IPS-18a (cell line): ENCODE results near the gene GMPPA.

ENCODE experiments used
- H3K27ac ChIP-seq: one replicate; pipeline ENCODE4 v1.5.1; 2013; ENCODE audit warnings: low read length
- H3K27me3 ChIP-seq: one replicate; pipeline ENCODE4 v1.6.1; 2013; ENCODE audit warnings: mild to moderate bottlenecking, low read length; ENCODE audit not compliant: control insufficient read depth, insufficient read depth
- H3K36me3 ChIP-seq: one replicate; pipeline ENCODE4 v1.6.1; 2013; ENCODE audit warnings: low read depth, low read length; ENCODE audit not compliant: control insufficient read depth
- H3K4me1 ChIP-seq: one replicate; pipeline ENCODE4 v1.6.1; 2013; ENCODE audit warnings: low read depth, low read length; ENCODE audit not compliant: control insufficient read depth
- H3K4me3 ChIP-seq: one replicate; pipeline ENCODE4 v1.5.1; 2013; ENCODE audit warnings: low read length
- H3K9ac ChIP-seq: one replicate; pipeline ENCODE4 v1.6.1; 2013; ENCODE audit warnings: mild to moderate bottlenecking, low read length, moderate library complexity
- H3K9me3 ChIP-seq: one replicate; pipeline ENCODE4 v1.6.1; 2013; ENCODE audit warnings: low read depth, low read length; ENCODE audit not compliant: control insufficient read depth

Gene GMPPA

GRCh38 chr2:219519526-219519916 lies 20.8 kb downstream of the GMPPA start:
- Histone ChIP-seq H3K4me3 (no peak overlapping the region), H3K9ac (no peak overlapping the region), H3K9me3 (no peaks in the 10 kb centered on the region), H3K27ac (no peak overlapping the region), H3K4me1 (peaks cover 23% of the 10 kb centered on the region), H3K36me3 (no peaks in the 10 kb centered on the region), H3K27me3 (peaks cover 32% of the 10 kb centered on the region)

DNA sequence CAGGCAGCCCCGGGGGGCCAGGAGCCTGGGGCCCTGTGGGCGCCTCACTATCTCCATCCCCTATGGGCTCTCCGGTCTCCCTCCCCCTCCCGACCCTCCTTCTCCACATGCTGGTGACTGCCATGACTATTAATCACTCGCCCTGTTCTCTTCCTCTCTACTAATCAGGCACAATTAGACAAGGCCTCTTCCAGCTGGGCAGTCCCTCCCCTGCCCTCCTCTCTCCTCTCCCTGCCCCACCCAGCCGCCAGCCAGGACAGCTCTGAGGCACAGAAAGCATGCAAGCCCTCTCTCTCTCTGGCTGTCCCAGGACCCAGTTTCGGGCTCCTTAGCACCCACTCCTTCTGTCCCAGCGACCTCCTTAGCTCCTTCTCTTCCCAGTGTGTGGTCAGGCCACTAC lies 21.4 kb downstream of the GMPPA start:
- Histone ChIP-seq H3K27me3 (peaks cover 27% of the 10 kb centered on the region), H3K4me1 (peaks cover 23% of the 10 kb centered on the region), H3K9ac (no peak overlapping the region), H3K27ac (no peak overlapping the region), H3K4me3 (no peak overlapping the region), H3K36me3 (no peaks in the 10 kb centered on the region), H3K9me3 (no peaks in the 10 kb centered on the region)

GRCh38 chr2:219521066-219521880 lies 22.6 kb downstream of the GMPPA start:
- no peak overlapping the region for H3K9ac ChIP-seq
- peak overlapping the region; percentile 7 for H3K4me3 ChIP-seq
- H3K27ac ChIP-seq, result no peak overlapping the region
- H3K4me1 ChIP-seq, result peaks cover 26% of the 10 kb centered on the region
- H3K36me3 ChIP-seq, result no peaks in the 10 kb centered on the region
- no peaks in the 10 kb centered on the region for H3K9me3 ChIP-seq
- H3K27me3 ChIP-seq, result peaks cover 17% of the 10 kb centered on the region

GRCh38 chr2:219522111-219523030 lies 23.7 kb downstream of the GMPPA start:
- H3K36me3 ChIP-seq, result no peaks in the 10 kb centered on the region
- H3K27me3 ChIP-seq, result peaks cover 22% of the 10 kb centered on the region
- no peak overlapping the region for H3K27ac ChIP-seq
- no peaks in the 10 kb centered on the region for H3K9me3 ChIP-seq
- peak overlapping the region; percentile 54 for H3K4me3 ChIP-seq
- H3K9ac ChIP-seq, result peak overlapping the region; percentile 18
- H3K4me1 ChIP-seq, result peaks cover 30% of the 10 kb centered on the region

DNA sequence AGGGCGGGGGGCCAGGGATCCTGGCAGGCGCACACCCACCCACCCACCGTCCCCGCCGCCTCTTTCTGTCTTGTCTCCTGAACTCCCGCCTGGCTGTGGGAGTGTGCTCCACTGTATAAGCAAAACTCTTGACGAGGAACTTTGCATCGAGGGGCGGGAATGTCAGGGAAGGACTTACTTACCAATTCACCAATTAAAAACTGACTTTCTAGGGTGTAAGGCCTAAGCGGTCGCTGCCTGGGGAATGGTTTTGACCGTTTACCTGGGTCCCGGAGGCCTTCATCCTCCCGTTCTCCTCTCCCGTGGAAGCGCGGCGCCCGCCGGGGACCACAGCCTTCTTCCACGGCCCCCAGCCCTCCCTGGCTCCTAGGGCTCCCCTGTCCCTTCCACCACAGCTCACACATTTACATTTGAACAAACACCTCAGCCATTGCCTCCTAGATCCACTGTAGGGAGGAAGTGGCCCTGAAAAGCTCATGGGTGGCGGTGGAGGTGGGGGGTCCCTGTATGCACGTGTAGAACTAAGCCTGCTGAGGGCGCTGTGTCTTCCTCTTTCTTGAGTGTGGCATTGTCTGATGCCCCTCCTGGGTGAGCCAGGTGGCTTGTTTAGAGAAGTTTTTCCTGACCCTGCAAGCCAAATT lies 24.5 kb downstream of the GMPPA start:
- H3K4me3 ChIP-seq, result peak overlapping the region; percentile 54
- H3K9ac ChIP-seq, result peak overlapping the region; percentile 18
- no peaks in the 10 kb centered on the region for H3K9me3 ChIP-seq
- H3K36me3 ChIP-seq, result no peaks in the 10 kb centered on the region
- H3K27ac ChIP-seq, result no peak overlapping the region
- peaks cover 30% of the 10 kb centered on the region for H3K4me1 ChIP-seq
- H3K27me3 ChIP-seq, result peaks cover 20% of the 10 kb centered on the region

DNA sequence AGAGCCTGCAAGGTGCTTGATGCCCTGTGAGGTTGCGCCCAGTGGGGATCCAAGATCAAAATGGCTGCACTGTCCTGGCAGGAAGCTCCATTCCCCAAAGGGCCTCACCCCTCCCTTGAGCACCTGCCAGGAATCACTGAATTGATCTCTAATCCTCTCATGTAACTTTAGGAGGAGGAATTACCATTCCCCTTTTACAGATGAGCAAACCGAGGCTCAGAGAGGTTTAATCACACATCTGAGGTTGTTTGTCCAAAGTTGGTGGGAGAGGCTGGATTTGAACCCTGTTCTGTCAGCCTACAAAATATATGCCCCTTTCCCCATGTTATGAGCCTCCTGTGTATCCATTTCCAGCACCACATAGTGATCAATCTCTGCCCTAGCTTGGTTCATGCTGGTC lies 26.1 kb downstream of the GMPPA start:
- H3K27me3 ChIP-seq, result peaks cover 31% of the 10 kb centered on the region
- H3K27ac ChIP-seq, result no peak overlapping the region
- H3K4me1 ChIP-seq, result peaks cover 32% of the 10 kb centered on the region
- H3K4me3 ChIP-seq, result no peak overlapping the region
- no peak overlapping the region for H3K9ac ChIP-seq
- H3K9me3 ChIP-seq, result no peaks in the 10 kb centered on the region
- H3K36me3 ChIP-seq, result no peaks in the 10 kb centered on the region

DNA sequence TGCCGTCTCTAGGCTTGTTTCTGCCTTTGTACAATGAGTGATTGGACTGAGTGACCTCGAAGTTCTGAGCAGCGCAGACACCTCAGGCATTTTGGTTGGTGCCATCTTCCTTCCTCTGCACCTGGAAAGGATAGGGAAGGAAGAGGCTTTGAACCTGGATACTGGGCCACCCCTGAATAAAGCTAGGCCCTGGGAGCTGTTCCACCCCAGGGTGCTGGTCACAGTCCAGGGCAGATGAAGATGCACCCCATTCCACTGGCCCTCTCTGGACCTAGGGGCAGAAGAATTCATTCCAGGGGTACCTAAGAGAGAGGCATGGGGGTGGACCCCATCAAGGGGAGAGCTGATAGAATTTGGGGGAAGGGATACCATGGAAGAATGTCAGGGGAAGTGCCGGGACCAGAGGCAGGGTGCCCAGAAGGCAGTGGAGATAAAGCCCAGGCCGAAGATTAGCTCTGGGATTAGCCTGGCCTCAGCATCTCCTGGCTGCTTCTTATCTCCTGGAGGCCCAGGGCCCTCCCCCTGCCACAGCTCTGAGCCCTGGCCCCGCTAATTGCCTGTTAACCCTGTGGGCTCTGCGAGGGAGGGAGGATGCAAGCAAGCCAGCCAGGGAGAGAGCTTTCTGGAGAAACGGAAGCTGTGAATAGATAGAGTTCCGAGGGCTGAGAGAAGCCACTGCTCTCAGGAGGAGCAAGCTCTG lies 27.0 kb downstream of the GMPPA start:
- H3K4me1 ChIP-seq, result peaks cover 33% of the 10 kb centered on the region
- no peaks in the 10 kb centered on the region for H3K9me3 ChIP-seq
- peaks cover 33% of the 10 kb centered on the region for H3K27me3 ChIP-seq
- no peak overlapping the region for H3K9ac ChIP-seq
- H3K27ac ChIP-seq, result no peak overlapping the region
- no peak overlapping the region for H3K4me3 ChIP-seq
- H3K36me3 ChIP-seq, result no peaks in the 10 kb centered on the region

GRCh38 chr2:219526320-219527075 lies 27.8 kb downstream of the GMPPA start:
- H3K27ac ChIP-seq, result no peak overlapping the region
- peaks cover 33% of the 10 kb centered on the region for H3K27me3 ChIP-seq
- H3K9ac ChIP-seq, result no peak overlapping the region
- no peaks in the 10 kb centered on the region for H3K36me3 ChIP-seq
- no peak overlapping the region for H3K4me3 ChIP-seq
- peaks cover 26% of the 10 kb centered on the region for H3K4me1 ChIP-seq
- H3K9me3 ChIP-seq, result no peaks in the 10 kb centered on the region

GRCh38 chr2:219527076-219527394 lies 28.3 kb downstream of the GMPPA start:
- peaks cover 33% of the 10 kb centered on the region for H3K27me3 ChIP-seq
- H3K9me3 ChIP-seq, result no peaks in the 10 kb centered on the region
- no peak overlapping the region for H3K4me3 ChIP-seq
- H3K36me3 ChIP-seq, result no peaks in the 10 kb centered on the region
- peaks cover 20% of the 10 kb centered on the region for H3K4me1 ChIP-seq
- H3K27ac ChIP-seq, result no peak overlapping the region
- no peak overlapping the region for H3K9ac ChIP-seq

- no peak overlapping the region for H3K9ac ChIP-seq
- H3K36me3 ChIP-seq, result no peaks in the 10 kb centered on the region
- H3K27ac ChIP-seq, result no peak overlapping the region
- no peak overlapping the region for H3K4me3 ChIP-seq
- H3K9me3 ChIP-seq, result no peaks in the 10 kb centered on the region
- H3K4me1 ChIP-seq, result peaks cover 20% of the 10 kb centered on the region
- peaks cover 33% of the 10 kb centered on the region for H3K27me3 ChIP-seq
Observed at GRCh38 chr2:219527472-219527871, 28.8 kb downstream of the GMPPA start.
